ENCODE measurements around the gene KCNMB1.
A peak's percentile ranks its signal among the peaks of the same experiment; 100 is the strongest.

KCNMB1 gene

DNA sequence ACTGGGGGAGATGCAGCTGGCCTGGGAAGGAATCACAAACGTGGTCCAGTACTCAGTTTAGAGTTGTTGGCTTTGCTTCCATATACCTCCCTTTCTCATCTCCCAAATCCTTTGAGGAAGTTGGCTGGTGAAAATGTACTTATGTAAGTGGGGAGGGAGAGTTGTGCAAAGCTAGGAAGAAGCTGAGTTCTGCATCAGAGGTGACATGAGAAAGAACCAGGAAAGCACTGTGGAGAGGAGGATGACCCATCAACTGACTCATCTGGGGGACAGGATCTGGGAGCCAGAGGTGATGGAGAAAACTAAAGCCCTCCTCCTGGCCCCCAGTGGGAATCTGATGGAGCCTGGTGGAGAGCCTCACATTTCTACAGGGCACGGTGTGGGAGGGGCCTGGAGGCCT is 16.2 kb downstream of the KCNMB1 start:
- DNase-seq, result no peak

DNA sequence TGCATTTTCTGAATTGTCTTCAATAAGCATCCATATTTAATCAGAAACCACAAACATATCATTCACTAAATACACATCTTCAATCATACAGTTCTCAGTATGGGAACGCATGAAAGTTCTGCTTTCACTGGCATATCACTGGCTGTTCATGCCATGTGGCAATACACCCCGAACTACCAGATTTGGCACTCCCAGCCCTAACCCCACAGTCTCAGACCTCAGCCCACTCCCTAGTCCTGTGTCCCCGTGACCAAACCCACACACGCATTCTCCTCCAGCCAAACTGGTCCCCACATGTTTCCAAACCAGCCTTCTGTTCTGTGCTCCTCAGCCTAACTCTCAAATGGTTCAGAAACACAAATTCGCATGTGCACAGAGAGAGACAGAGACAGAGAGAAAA is 20.6 kb downstream of the KCNMB1 start:
- no peak for DNase-seq

DNA sequence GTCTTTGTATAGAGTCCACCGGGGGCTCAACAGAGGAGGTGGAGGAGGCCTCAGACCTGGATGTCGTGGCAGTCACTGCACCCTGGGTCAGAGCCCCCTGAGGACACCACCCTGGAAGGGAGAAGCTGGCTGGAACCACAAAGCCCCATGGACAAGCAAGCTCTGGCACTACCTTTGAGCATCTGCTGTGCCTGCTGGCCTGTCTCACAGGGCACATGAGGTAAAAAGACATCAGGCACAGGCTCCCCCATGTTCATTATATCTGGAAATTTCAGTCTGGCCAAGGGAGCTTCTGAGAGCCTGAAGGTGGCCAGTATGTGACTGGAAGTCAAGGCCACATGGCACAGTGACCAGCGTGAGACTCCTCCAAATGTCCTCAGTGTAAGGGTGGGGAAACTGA is 22.9 kb downstream of the KCNMB1 start:
- no peak for DNase-seq

DNA sequence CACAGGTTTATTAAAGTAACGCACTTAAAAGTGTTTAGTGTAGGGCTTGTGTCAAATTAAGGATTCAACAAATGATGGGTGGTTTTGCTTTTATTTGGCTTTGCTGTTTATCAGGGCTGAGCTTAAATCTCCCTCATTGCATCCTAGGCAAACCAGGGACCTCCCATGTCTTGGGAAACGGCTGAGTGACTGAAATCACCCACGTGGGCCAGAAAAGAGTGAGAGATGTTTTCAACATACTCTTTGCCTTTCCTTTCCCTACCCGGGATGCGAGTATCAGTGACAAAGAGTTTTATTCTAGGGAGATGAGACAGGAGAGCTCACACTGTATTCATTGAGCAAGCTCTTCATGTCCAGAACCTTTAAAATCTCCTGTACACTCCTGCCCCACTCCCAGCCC is 23.3 kb downstream of the KCNMB1 start:
- no peak for DNase-seq

DNA sequence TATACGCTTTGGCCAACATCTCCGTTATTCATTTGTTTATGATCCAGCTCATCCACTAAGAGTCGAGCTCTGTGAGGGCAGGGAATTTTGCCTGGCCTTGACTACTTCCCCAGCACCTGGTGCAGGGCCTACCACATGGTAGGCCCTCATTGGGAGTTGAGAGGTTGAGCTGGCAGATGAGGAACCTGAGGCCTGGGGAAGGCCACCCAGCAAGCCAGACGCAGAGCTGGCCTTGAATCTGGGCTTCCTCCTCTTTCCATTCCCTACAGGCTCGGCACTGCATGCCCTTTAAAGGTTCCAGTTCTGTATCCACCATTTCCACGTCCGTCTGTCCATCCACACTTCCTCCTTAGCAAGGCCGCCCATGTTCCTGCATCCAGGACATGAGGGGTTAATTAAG is 24.2 kb downstream of the KCNMB1 start:
- no peak for DNase-seq

DNA sequence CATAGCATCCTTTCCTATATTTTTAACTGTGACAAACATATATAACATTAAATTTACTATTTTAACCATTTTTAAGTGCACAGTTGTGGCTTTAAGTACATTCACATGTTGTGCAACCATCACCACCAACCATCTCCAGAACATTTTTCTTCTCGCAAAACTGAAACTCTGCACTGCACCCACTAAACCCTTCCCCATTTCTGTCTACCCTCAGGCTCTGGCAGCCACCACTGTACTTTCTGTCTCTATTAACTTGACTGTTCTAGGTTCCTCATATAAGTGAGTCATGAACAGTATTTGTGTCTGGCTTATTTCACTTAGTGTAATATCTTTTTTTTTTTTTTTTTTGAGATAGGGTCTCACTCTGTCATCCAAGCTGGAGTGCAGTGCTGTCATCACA is 25.5 kb downstream of the KCNMB1 start:
- DNase-seq, result peak; percentile 34

DNA sequence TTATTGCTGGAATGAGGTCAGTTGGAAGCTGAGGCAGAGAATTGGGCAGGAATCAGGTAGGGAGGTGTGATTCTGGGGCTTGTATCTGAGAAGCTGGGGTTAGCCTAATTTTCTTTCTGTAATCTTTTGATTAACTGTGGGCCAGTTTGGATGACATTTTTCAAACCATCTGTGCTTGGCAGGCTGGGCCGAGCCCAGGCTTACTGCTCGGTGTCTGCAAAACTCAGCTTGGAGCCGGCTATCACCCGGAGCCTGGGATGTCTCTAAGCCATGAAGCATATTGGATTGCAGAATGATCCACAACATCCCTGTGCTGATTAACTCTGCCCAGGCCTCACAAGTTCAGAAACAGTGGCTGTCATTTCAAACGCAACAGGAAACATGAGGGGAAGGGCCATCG is 26.5 kb downstream of the KCNMB1 start:
- no peak for DNase-seq

DNA sequence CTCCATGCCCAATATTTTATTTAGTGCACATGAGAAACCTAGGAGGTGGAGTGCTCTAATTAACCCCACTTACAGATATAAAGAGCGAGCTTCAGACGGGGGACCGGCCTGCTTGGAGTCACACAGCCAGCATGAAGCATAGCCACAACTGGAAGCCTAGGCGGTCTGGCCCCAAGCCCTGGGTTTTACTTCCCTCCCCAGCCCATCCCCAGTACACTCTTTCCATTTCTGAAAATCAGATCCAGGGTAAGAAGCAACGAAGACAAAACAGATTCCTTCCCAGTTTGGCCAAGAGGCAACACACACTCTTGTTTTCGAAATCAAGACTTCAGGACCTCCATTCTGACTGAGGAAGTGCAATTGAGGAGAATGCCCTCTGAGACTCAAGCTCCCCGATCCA is 27.1 kb downstream of the KCNMB1 start:
- DNase-seq, result no peak

DNA sequence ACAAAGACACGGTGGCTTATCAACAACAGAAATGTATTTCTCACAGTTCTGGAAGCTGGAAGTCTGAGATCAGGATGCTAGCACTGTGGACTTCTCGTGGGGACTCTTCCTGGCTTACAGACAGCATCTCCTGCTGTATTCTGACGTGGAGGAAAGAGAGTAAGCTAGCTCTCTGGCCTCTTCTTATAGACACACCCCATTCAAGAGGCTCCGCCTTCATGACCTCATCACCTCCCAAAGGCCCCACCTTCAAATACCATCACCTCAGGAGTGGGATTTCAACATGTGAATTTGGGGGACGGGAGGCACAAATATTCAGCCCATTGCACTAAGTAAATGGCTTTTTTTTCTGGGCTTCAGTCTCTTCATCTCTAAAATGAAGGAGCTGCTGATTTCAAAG is 27.6 kb downstream of the KCNMB1 start:
- no peak for DNase-seq

DNA sequence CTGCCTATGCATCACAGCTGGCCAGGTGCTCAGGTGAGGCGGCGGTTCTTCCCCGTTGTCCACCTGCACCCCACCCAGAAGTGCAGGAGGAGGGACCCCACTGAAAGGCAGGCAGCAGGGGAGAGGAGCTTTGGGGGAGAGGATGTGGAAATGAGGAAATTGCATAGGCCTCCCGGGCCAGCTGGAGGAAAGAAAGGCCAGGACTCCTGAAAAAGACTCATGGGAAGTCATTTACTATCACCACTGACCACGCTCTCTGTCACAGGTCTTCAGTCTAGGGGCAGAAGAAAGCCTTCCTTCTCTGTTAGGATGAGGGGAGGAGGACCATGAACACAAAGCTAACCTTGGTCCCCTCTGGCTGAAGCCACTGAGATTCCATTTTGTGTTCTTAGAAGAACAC is 28.1 kb downstream of the KCNMB1 start:
- peak; percentile 32 for DNase-seq

DNA sequence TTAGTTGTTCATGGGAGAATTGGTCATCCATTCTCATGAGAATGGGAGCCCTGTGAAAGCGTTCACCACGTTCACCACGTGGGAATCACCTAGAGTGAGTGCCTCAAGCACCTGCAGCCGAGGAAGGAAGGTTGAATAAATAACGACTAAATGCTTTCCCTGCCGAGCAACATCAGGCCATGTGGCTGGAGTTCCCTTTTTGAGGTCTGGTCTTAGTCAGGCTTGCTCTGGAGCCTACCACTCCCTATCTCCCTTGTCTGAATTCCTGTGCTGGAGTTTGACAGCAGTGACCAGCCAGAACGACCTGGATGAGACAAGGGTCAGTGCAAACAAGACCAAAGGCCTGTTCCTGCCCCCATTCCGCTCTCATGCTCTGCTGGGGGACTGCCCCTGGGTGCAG is 28.5 kb downstream of the KCNMB1 start:
- peak; percentile 62 for DNase-seq

DNA sequence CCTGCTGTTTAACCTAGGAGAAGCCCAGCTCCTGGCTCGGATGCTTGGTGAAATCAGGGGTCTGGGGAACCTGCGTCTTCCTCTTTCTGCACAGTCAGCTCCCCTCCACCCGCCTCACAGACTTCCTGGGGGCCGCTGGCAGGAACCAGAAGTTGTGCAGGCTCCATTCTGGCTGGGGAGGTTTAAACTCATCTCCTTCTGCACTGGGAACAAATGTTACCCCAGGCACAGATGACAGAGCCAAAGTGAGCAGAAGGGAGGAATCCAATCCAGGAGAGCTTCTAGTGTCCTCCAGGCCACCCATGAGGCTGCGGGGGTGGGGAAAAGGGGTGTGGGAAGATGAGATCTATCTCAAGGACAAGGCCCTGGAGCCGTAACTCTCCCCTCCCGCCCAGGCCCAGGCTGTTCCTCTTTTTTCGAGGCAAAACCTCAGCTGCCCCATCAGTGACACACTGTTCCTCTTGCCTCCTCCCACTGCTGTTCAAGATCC is 31.2 kb downstream of the KCNMB1 start:
- DNase-seq, result peak; percentile 80

DNA sequence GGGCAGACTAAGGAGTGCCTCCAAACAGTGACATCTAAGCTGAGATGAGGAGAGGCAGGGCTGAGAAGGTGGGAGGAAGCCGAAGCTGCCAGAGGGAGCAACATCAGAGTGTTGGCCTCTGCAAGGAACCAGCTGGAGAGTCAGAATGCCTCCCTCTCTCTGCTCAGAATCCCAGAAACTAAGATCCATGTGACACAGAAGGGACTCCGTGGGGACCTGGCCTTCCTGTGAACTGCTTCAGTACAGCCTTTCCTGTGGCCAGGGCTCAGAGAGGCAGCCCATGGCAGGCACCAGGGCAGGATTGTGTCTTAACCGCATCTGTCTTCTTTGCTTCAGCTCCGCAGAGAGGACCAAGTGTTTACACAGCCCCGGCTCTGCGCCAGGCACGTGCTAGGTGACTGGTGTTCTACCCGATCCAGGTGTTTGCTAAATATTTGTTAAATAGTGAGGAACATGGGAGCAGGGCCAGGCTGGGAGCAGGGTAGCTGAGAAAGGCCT is 33.5 kb downstream of the KCNMB1 start:
- no peak for DNase-seq

DNA sequence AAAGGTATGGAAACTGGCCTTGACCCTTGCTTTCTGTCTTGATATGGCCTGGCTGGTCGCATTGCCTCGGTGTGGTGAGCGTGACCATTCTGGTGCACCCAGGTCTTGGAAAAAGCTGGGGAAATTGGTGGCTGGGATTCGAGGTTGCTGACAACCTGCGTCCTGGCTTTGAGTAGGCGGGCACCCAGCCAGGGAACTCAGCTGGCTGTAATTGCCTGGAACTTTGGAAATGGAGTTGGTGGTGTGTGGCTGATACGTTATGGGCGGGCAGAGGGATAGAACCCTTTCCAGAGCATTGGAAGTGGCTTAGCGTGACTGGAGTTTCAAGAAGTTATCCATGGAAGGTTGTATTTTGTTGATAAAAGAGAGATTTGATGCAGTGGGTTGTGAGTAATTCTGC is 35.2 kb downstream of the KCNMB1 start:
- DNase-seq, result no peak

DNA sequence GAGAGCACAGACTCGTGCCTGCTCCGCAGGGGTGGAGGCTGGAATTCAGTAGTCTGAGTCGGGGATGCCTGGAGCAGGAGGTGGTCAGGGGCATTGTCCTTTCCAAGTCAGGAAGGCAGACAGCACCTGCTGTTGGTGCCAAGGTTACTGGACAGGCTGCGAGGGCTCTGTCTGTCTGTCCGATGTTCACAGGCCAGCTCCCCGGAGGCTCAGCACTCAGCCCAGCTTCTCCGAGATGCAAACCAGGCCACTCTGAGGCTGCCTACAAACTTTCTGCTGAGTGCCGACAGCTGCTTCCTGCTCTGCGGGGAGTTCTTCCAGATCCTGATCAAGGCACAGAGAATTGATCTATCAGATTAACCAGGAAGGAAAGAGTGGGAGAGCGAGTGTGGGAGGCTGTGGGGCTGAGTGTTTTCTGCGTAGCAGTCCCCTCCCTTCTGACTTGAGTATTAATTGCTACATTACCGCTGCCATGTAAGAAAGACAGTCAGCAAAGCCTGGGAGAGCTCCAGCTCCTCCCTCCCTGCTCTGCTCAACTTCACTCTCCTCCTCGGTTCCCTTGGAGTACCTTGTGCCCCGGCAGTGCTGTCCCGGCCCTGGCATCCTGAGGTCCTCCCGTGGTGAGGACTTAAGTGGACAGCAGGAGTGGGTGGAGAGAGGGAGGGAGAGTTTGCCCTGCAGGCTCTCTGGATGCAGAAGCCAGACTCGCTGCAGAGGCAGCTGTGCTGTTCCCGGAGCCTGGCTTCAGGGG is 36.0 kb downstream of the KCNMB1 start:
- DNase-seq, result peak; percentile 48

DNA sequence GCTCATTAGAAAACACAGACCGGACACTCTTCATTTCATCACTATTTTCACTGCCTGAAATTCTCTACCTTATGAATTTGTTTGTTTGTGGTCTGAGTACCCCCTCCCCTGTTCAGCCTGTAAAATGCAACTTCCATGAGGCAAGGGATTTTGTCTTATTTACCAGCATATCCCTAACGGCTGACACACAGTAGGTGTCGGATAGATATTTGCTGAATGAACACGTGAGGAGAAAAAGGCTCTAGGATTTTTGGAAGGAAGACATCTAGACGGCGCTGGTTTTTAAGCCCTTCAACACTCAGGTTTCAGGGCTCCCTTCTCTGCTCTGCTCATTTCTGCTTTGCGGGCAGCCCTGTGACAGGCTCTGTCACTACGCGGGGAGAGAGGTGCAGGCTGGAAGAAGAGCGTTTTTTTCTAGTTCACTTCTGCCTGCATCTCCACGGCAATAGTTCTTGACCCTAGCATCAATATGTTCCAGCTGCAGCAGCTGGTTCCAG is 41.0 kb downstream of the KCNMB1 start:
- DNase-seq, result no peak

DNA sequence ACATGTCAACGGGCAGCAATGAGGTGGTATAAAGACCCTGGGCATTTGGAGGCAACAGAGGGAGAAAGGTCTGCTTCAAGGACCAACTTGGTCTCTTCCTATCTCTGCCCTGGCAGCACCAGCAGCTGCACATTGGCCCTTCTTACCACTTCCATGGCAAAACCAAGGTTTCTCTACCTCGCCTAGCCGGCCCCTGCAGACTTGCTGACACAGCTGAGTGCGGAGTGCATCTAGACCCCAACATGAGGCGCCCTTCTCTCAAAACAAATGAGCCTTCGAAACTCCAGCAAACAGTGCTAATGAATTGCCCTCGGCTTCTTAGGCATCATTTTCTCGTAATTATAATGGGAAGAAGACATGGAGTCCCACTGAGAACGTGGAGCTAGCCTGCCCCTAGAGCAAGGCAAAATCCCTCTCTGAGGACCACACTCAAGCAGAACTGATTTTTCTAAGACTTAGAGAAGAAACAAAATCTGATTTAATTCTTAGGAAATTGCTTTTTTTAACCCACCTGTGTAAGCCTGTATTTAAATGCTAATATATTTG is 42.1 kb downstream of the KCNMB1 start:
- DNase-seq, result no peak

DNA sequence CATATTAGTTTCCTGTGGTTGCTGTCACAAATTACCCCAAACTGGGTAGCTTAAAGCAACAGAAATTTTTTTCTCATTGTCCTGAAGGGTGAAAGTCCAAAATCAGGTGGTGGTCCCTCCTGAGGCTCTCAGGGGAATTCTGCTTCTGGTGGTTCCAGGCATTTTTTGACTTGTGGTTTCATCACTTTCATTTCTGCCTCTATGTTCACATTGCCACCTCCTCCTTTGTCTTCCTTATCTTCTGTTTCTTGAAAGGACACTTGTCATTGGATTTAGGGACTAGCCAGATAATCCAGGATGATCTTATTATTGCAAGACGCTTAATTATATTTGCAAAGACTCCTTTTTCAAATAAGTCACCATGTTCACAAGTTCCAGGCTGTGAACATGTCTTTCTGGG is 43.2 kb downstream of the KCNMB1 start:
- no peak for DNase-seq

DNA sequence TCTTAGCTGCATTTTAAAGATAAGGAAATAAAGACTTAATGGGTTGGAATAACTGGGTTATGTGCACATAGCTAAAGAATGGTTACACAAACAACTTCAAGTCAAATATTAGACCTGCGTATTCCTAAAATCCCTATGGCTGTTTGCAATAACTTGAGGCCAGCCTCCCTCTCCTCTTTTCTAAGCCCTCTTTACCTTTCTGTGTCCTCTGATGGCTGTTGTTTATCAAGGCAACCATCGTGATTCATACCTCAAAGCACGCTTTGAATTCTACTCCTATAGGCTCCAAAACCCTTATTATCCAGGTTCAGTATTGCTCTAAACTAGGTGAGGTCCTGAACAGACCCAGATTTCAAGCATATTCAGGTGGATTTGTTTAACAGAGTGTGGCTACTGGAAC is 46.0 kb downstream of the KCNMB1 start:
- DNase-seq, result no peak

DNA sequence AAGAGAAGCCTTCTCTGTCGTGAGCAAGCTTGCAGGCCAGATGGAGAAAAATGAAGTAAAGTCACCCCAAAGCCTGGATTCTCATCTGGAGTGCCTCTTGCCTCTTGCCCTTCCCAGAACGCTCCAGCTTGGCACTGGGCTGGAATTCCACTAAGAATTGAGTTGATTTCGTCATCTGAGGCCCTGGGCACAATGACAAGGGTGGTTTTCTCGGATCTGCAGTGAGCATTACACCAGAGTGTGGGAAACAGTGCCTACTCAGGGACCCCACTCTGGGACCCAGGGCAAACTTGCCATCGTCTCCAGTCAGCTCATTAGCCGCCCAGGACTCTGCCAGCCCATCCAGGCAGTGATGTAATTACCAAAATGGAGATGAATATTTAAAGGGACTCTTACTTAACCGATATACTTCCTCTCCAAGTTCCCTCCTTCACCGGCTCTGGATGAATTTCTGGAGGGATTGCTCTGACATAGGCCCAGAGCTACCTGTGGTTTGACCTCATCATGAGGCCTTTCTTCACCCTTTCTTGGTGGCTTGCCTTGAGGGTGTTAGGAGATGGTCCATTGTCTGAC is 46.9 kb downstream of the KCNMB1 start:
- DNase-seq, result no peak

DNA sequence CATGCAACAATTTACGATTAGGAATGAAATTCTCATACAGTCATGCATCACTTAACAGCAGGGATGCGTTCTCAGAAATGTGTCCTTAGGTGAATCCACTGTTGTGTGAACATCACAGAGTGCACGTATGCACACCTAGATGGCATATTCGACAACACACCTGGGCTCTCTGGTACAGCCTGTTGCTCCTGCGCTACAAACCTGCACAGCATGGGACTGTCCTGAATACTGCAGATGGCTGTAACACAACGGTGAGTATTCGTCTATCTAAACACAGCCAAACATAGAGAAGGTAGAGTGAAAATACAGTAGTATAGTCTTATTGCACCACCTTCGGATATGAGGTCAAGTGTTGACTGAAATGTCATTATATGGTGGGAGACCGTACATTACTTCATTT is 47.6 kb downstream of the KCNMB1 start:
- DNase-seq, result no peak

DNA sequence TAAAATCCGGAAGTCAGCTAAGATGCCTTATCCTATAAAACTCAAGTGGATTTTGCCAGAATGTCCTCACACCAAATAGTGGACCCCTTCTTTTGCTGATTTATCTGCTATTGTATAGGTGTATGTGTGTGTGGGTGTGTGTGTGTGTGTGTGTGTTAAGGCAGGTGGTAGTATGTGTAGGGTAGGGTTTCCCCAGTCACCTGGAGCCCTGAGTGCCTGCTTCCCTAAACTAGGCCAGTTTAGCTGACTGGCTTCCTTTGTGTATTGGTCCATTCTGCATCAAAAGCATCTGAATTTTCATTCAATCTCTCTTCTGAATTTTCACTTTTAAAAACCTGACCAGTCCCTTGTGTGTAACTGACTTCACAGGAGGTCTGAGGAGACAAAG is 49.4 kb downstream of the KCNMB1 start:
- no peak for DNase-seq

DNA sequence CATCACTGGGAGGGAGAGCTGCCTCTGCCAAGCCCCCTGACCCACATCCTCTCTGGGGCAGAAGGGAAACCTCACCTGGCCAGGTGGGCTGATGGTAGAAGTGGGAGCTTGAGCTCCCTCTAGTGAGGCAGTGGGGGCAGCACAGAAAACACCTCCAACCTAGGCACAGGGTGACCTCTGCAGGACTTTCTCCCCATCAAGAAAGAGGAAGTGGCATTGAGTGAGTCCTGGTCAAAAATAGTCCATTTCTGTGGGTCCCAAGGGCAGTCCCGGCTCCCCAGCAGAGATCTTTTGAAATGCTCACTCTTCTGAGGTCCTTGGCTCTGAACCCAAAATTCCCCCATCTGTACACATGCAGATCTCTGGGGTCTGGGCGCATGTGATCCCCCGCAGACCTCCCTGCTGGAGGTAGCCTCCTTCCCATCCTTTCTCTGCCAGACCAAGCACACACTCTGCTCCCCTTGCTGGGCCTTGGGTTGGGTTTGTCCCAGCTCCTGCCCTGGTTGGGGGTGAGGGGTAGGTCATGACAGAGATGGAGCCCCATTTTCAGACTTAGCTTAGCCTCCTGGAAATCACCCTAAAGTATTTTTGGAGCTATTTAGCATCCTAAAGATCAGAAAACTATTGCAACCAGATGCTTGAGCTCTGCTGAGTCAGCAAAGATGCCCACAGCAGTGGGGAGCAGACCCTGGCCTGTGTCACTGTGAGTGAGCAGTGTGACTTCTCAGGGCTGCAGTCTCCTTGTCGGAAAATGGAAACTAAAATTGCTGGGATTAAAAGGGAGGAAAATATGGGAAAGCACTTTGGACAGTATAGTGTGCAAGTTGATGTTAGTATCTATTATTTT is 50.0 kb downstream of the KCNMB1 start:
- DNase-seq, result peak; percentile 29

Data from GF-D8 (cell line).